ENCODE measurements around the gene RNU1-3. TPM values are rescaled to one million over a fixed set of nuclear protein-coding genes. Genes with fewer than 3 reads are reported as not detected.
A peak's percentile ranks its signal among the peaks of the same experiment; 100 is the strongest.
"Not testable (repeated sequence)": the region's sequence is repeated elsewhere in the genome, so short reads cannot be mapped to it uniquely, and the experiment has no call there.

The RNU1-3 gene
- polyA plus RNA-seq, 1 donor (not counting 4 experiments of a cell fraction or from before 2014, with no cell fraction given), result 67.0 TPM

DNA sequence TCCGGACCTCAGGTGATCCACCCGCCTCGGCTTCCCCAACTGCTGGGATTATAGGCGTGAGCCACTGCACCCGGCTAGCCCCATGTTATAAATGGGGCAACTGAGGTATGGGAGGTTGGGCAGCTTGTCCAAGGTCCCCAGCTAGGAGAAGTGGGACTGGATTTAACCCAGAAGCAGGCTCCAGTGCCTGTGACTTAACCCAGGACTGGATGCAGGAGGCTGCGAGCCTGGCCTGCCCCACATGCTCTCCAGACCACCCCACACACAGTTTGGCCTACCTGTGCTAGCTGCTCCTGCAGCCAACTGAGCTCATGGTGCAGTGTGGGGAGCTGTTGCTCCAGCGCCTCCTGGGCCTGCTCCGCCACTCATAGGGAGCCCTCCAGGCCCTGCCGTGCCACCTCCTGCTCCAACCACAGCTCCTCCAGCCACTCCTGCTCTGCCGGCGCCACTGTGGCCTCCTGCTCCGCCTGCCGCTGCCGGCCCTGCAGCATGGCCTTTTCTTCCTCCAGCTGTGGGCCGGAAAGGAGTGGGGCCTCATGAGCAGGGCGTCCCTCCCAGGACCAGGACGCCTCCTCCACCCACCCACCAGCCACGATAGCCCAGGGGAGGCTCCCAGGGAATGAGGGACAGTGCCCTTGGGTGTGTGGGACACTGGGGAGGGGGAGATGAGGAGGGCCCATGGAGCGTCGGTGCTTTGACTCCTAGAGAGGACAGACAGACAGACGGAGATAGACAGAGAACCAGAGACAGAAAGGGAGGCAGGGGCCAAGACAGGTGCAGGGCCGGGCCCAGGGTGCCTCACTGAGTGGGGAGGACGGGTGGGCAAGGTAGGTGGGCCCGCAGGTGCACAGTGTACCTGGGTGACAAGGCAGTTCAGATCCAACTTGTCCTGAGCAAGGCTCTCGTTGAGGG lies 41.0 kb downstream of the RNU1-3 start:
- FAIRE-seq, result no peak
- dilution Hi-C loops (cut with MboI; ENCODE audit: extremely low pct_ligation_motif_present, low sequenced_read_pairs), result no loop called here

DNA sequence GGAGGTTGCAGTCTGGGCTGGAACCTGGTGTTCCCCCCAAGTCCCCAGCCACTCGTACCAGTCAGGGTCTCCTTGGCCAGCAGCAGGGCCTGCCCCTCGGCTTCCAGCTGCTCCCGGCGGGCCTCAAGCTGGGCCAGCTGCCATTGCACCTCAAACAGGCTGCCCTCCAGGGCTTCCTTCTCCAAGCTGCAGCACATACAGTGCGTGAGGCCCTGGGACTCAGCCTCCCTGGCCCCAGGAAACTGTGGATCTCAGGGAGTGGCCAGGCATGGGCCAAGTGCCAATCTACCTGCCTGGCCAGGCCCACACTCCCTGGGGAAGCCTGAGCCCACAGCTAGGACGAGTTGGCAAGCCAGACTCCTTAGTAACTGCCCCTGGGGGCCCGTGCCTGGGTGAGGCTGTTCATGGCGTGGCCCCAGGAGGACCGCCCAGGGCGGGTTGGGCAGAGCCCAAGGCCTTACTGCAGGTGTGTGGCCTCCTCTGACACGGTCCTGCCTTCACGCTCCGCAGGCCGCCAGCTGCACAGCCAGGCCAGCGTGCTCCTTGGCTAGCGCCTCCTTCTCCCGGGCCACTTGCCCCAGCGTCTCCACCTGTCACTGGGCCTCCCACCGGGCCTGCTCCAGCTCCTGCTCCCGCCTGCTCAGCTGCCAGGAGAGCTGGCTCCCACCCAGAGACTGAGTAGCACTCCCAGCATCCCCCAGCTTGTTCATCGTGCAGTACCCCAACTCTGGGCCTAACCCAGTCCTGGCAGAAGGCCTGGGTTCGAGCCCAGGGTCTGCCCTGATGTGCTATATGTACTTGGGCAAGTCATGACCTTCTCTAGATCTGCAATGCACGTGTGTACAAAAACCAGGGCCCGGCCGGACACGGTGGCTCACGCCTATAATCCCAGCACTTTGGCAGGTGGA lies 42.7 kb downstream of the RNU1-3 start:
- H3K4me1 ChIP-seq (ENCODE audit: control insufficient read depth, extremely low read depth, insufficient read depth, low read length), result peaks cover 38% of the 10 kb centered on the region
- H3K9me1 ChIP-seq (ENCODE audit: control insufficient read depth, extremely low read depth, insufficient read depth, low read length); H3K9me3 ChIP-seq (ENCODE audit: control insufficient read depth, low read depth, low read length); FAIRE-seq; H3K27me3 ChIP-seq (ENCODE audit: control insufficient read depth, extremely low read depth, insufficient read depth, low read length); H2AFZ ChIP-seq (ENCODE audit: control insufficient read depth, low read length); H3K79me2 ChIP-seq (ENCODE audit: control insufficient read depth, insufficient read depth, low read length); dilution Hi-C loops (cut with MboI; ENCODE audit: extremely low pct_ligation_motif_present, low sequenced_read_pairs): not testable (repeated sequence)
- H3K27ac ChIP-seq (ENCODE audit: control insufficient read depth, insufficient read depth, low read length), result peak overlapping the region; percentile 84
- H3K4me2 ChIP-seq (ENCODE audit: control insufficient read depth, extremely low read depth, insufficient read depth, low read depth, low read length), result peak overlapping the region; percentile 79
- H4K20me1 ChIP-seq (ENCODE audit: control insufficient read depth, extremely low read depth, insufficient read depth, low read length), result peaks cover 27% of the 10 kb centered on the region
- peak overlapping the region in 2 of 3 experiments; percentile 23 to 33 for H3K4me3 ChIP-seq (ENCODE audit: control insufficient read depth in 2 of 3, extremely low read depth in 1 of 3, insufficient read depth in 2 of 3, low read depth in 1 of 3, low read length in 3 of 3)
- peak overlapping the region; percentile 68 for H3K9ac ChIP-seq (ENCODE audit: control insufficient read depth, extremely low read depth, insufficient read depth, low read length)
- DNase-seq (ENCODE audit: low read depth, low spot score), result peak; percentile 99
- H3K36me3 ChIP-seq (ENCODE audit: control insufficient read depth in 2 of 2, extremely low read depth in 1 of 2, insufficient read depth in 2 of 2, low read length in 2 of 2), result peaks cover 18 to 23% of the 10 kb centered on the region in 2 experiments

More for the DNA sequence above, 41.0 kb downstream of the RNU1-3 start:
- Histone ChIP-seq H3K4me2 (ENCODE audit: control insufficient read depth, extremely low read depth, insufficient read depth, low read depth, low read length) (no peak overlapping the region), H2AFZ (ENCODE audit: control insufficient read depth, low read length) (no peak overlapping the region), H3K4me3 (ENCODE audit: control insufficient read depth in 2 of 3, extremely low read depth in 1 of 3, insufficient read depth in 2 of 3, low read depth in 1 of 3, low read length in 3 of 3) (no peak overlapping the region), H3K27ac (ENCODE audit: control insufficient read depth, insufficient read depth, low read length) (no peak overlapping the region), H3K4me1 (ENCODE audit: control insufficient read depth, extremely low read depth, insufficient read depth, low read length) (peaks cover 31% of the 10 kb centered on the region), H3K9me1 (ENCODE audit: control insufficient read depth, extremely low read depth, insufficient read depth, low read length) (peaks cover 9% of the 10 kb centered on the region), H3K79me2 (ENCODE audit: control insufficient read depth, insufficient read depth, low read length) (no peaks in the 10 kb centered on the region), H3K9me3 (ENCODE audit: control insufficient read depth, low read depth, low read length) (no peaks in the 10 kb centered on the region), H3K27me3 (ENCODE audit: control insufficient read depth, extremely low read depth, insufficient read depth, low read length) (no peaks in the 10 kb centered on the region), H3K36me3 (ENCODE audit: control insufficient read depth in 2 of 2, extremely low read depth in 1 of 2, insufficient read depth in 2 of 2, low read length in 2 of 2) (peaks cover 21 to 23% of the 10 kb centered on the region in 2 experiments), H4K20me1 (ENCODE audit: control insufficient read depth, extremely low read depth, insufficient read depth, low read length) (peaks cover 27% of the 10 kb centered on the region), H3K9ac (ENCODE audit: control insufficient read depth, extremely low read depth, insufficient read depth, low read length) (no peak overlapping the region)
- TF ChIP-seq EZH2 (IDR thresholded peaks at IDR 0.05; ENCODE audit: low read length), result no peak
- TF ChIP-seq, protein P1, sequence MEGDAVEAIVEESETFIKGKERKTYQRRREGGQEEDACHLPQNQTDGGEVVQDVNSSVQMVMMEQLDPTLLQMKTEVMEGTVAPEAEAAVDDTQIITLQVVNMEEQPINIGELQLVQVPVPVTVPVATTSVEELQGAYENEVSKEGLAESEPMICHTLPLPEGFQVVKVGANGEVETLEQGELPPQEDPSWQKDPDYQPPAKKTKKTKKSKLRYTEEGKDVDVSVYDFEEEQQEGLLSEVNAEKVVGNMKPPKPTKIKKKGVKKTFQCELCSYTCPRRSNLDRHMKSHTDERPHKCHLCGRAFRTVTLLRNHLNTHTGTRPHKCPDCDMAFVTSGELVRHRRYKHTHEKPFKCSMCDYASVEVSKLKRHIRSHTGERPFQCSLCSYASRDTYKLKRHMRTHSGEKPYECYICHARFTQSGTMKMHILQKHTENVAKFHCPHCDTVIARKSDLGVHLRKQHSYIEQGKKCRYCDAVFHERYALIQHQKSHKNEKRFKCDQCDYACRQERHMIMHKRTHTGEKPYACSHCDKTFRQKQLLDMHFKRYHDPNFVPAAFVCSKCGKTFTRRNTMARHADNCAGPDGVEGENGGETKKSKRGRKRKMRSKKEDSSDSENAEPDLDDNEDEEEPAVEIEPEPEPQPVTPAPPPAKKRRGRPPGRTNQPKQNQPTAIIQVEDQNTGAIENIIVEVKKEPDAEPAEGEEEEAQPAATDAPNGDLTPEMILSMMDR (optimal IDR thresholded peaks at IDR 0.05 in 1 of 3, IDR thresholded peaks at IDR 0.05 in 1 of 3, conservative IDR thresholded peaks at IDR 0.05 in 1 of 3; ENCODE audit: extremely low read depth in 1 of 3, insufficient read depth in 2 of 3, low read length in 3 of 3), result no peak
- no peak for DNase-seq (ENCODE audit: low read depth, low spot score)

DNA sequence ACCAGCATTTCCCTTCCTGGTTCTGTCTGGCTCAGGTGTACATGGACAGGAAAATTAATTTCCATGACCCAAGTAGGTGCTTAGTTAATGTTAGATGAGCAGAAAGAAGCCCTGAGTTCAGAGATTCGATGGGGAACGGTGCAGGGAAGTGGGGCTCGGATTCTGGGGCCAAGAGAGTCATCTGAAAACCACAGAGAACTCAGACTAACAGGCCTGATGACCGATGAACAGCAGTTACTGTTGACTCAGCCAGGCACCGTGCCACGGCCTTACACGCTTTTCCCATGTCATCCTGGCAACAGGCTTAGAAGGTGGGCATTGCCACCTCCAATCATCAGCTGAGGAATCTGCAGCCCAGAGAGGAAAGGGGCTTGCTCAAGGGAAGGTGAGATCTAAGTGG lies 43.4 kb downstream of the RNU1-3 start:
- H3K9me1 ChIP-seq (ENCODE audit: control insufficient read depth, extremely low read depth, insufficient read depth, low read length); H2AFZ ChIP-seq (ENCODE audit: control insufficient read depth, low read length); H3K27me3 ChIP-seq (ENCODE audit: control insufficient read depth, extremely low read depth, insufficient read depth, low read length); dilution Hi-C loops (cut with MboI; ENCODE audit: extremely low pct_ligation_motif_present, low sequenced_read_pairs); H3K9me3 ChIP-seq (ENCODE audit: control insufficient read depth, low read depth, low read length); H3K79me2 ChIP-seq (ENCODE audit: control insufficient read depth, insufficient read depth, low read length): not testable (repeated sequence)
- H3K4me3 ChIP-seq (ENCODE audit: control insufficient read depth in 2 of 3, extremely low read depth in 1 of 3, insufficient read depth in 2 of 3, low read depth in 1 of 3, low read length in 3 of 3), result peak overlapping the region in 2 of 3 experiments; percentile 1 to 33
- H3K9ac ChIP-seq (ENCODE audit: control insufficient read depth, extremely low read depth, insufficient read depth, low read length), result peak overlapping the region; percentile 68
- peak overlapping the region; percentile 79 for H3K4me2 ChIP-seq (ENCODE audit: control insufficient read depth, extremely low read depth, insufficient read depth, low read depth, low read length)
- peak; percentile 95 for DNase-seq (ENCODE audit: low read depth, low spot score)
- peaks cover 14 to 18% of the 10 kb centered on the region in 2 experiments for H3K36me3 ChIP-seq (ENCODE audit: control insufficient read depth in 2 of 2, extremely low read depth in 1 of 2, insufficient read depth in 2 of 2, low read length in 2 of 2)
- peak overlapping the region; percentile 84 for H3K27ac ChIP-seq (ENCODE audit: control insufficient read depth, insufficient read depth, low read length)
- H3K4me1 ChIP-seq (ENCODE audit: control insufficient read depth, extremely low read depth, insufficient read depth, low read length), result peaks cover 38% of the 10 kb centered on the region
- peaks cover 27% of the 10 kb centered on the region for H4K20me1 ChIP-seq (ENCODE audit: control insufficient read depth, extremely low read depth, insufficient read depth, low read length)
- FAIRE-seq, result peak; percentile 100
